Occipital lobe (tissue), 2 donors: ENCODE data around the gene STARD4. TPM values are rescaled to one million over a fixed set of nuclear protein-coding genes. Genes with fewer than 3 reads are reported as not detected.

Source experiments
- DNase-seq: peaks from one replicate; lab custom pipeline; 2025; lab: John Stamatoyannopoulos, UW
- total RNA-seq: library from RNA; depleted of rRNA; stranded (reverse); fragments of >200 nt; gene quantifications from one replicate; pipeline ENCODE4 v1.2.3, GENCODE V29; 2014

Gene STARD4
- total RNA-seq, 1 donor from 2014 or later, result 73.6 TPM

DNA sequence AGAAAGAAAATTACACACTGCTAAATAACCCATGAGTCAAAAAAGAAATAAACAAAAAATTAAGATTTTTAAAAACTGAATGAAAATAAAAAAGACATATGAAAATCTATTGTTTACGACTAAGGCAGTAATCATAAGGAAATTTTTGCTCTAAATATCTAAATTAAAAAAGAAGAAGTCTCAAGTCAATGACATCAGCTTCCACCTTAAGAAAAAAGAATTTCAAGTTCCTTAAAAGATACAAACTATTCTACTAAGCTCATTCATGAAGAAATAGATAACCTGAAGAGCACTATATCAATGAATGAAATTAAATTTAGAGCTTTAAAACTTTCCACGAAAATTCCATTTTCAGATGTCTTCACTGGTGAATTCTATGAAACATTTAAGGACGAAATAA, 15.7 kb upstream of the STARD4 start:
- no peak for DNase-seq

DNA sequence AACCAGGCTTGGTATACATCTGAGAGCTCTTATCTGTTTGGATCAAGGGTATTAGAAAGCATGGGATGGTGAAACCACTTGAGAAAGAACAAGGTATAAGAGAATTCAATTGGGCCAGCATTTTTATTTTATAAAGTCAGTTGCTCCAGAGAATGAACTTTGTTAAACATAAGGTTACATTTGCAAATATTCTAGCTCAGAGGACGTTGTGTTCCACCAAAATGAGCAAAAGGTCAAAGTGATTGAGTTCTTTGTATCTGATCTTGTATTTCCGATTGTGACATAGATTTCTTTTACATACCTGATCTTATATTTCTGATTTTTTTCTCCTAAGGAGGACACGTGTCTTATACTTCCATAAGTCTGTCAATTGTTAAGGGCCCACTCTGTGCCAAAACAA, 8.6 kb upstream of the STARD4 start:
- DNase-seq, result no peak

DNA sequence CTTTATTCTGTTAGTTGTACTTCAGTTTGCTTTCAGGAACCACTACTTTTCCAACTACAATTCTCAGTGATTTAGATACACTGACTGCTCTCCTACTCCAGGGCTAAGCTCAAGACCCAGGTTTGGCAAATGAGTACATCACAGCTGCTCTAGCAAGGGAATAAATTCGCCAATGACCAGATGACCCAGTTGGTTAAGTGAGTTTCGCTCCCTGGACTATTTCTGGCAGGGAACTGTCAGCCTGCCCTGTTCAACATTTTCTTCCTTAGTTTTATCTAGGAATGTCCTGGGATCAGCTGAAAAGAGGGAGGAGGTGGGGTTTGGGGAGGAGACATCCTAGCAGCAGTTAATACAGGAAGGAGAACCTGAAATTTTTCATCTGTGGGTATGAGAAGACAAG, 6.4 kb upstream of the STARD4 start:
- DNase-seq, result no peak

DNA sequence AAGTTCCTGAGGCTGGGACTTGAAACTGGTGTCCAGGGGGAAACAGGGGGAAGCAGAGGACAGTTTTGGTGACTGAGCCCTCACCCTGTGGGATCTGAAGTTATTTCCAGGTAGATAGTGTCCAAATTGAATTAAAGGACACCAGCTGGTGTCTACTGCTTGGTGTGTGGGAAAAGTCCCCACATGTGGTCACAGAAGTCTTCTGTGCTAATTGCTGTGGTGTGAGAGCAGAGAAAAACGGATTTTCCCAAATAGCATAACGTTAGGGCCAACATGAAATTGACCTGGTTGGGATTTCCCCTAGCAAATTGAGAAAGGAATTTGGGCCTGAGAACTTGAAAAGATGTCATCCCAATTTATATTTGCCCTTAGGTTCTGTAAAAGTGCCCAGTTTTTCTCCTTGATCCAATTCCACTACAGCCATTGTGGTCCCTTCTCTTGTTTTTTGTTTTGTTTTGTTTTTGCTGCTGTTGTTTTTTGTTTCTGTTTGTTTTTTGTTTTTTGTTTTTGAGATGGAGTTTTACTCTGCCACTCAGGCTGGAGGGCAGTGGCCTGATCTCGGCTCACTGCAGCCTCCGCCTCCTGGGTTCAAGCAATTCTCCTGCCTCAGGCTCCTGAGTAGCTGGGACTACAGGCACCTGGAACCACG, 5.6 kb upstream of the STARD4 start:
- DNase-seq, result no peak

DNA sequence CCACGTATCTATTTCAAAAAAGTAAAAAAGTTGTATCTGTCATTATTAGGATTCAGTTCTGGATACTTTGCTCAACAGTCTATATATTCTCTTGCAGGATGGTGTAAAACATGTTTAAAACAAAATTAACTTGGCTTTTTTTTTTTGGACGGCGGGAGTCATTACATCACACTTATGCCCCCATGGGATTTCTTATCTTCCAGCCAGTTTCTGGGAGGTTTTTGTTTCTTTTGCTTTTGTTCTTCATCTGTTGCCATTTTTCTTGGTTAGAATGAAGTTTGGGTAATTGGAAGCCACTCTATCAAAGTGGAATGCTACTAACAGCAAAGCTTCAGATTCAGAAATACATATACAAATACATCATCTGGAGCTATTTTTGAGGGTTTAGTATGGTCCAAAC, 1.8 kb upstream of the STARD4 start:
- no peak for DNase-seq

DNA sequence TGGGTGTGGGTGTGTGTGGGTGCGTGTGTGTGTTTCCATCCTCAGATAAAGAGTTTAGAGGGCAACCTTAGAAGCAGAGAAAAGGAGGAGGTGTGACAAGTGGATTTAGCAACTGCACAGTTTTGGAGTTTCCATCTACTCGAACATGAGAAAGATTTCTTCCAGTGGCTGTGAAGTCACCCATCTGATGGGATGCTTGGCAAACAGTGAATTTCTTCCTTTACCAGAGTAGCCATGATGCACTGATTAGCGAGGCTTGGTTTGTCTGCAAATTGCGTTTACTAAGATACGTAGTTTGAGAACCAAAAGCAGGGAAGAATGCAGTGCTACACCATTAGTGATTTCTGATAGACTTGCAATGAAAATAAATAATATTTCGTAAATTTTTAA, 791 bp upstream of the STARD4 start:
- DNase-seq, result no peak

DNA sequence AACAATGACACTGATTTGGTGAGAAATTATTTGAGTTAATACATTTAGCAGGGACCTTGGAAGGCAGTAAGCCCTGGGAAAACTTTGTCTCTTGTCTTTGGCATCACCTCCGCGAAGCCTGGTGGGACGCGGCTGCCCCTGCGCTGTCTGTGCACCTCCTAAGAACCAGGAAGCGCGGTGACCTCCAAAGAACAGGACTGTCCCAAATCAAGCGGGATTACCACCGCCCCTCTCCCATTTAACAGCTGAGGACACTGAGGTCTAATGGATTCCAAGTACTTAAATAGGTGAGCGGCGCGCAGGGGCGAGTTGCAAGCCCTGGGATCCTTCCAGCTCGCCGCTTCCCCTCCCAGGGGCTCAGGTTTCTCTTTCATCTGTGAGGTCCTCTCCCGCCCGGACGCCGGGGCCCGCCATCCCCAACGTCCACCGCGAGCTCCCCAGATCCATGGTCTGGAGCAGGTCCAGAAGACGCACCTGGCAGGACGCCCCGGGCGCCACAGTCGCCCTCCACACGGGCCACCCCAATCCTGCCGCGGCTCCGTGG, 432 bp downstream of the STARD4 start:
- no peak for DNase-seq

DNA sequence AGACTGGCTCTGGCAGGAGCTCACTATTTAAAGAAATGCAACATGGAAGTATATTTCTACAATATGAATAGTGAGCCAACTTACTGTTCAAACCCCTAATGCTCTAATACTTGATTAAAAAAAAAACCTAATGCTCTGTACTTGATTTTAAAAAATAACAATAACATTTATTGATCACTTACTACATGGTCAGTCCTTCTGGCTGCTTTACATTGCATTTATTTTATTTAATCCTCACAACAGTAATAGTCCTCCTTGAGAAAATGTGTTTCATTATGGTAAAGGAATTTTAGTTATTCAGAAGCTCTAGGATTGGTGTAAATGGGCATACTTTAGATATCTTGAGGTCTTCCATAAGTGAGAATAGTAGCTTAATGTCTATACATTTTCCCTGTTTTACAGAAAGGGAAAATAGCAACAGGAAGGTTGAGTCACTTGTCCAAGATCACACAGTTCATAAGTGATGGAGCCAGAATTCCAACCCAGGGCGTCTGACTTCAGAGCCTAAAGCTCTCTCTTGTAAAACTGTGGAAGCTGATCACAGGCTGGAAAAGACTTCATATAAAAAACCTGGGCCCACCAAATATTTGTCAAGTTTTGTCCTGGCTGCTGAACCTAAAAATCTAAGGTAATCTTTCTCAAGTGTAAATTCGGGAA, 1.0 kb downstream of the STARD4 start:
- no peak for DNase-seq

DNA sequence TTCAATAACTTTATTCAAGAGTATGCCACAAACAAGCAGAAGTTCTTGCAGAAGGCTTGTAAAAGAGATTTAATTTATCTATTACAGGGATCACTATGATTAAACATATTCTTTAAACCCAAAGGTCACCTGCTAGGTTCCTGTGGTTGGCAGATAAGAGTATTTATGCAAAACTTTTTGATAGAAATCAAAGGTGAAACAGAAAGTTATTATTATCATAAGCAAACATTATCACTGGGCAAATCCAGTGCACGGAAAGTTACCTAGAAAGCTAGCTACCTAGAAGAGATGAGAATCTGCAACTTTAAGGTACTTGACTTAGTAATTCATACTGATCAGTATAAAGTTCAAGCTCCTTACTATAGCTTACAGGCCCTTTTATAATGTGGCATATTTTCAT, 3.2 kb downstream of the STARD4 start:
- DNase-seq, result no peak

DNA sequence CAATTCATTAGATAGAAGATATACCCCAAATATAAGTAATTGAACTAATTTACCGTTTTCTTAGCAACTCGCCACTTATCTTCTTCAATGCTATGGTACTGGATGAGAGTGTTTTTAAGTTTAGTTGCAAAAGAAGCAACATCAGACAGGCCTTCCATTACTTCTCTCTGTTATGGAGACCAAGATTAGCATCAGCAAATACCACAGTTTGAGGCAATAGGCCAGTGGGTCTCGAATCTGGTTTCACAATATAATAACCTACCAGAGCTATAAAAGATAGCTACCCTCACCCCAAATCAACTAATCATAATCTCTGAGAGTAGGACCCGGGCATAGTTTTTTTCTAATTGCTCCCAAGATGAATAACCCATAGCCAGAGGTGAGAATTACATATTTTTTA, 5.1 kb downstream of the STARD4 start:
- no peak for DNase-seq

DNA sequence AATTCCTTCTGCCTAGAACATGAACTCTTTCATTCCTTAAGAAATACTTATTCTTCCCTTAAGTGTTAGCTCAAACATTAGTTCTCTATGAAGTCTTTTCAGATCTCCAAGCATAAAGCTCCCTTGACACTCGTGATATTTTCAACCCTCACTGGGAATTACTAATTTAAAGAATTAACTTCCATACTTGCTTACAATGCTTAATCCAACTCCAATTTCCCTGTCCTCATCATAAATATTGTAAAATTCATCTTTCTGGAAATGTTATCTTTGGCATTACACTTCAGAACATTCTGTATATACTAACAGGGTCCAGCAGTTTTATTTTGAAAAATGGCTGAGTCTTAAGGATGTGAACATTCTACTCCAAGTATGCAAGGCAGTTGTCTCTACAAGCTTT, 7.2 kb downstream of the STARD4 start:
- no peak for DNase-seq

DNA sequence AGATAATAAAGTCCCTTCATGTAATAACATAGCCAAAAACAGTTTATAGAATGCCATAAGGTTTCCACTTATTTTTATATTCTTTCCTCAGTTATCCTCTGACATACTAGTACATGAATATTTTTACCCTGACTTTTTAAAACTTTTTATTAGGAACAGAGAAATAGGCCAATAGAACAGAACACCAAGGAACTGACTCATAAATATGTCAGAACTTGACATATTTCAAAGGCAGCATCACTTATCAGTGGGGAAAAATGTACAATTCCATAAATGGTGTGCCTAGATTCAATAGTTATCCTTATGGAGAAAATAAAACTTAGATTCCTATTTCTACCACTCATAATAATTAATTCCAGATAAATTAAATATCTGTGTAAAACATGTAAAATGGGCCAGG, 9.4 kb downstream of the STARD4 start:
- no peak for DNase-seq

DNA sequence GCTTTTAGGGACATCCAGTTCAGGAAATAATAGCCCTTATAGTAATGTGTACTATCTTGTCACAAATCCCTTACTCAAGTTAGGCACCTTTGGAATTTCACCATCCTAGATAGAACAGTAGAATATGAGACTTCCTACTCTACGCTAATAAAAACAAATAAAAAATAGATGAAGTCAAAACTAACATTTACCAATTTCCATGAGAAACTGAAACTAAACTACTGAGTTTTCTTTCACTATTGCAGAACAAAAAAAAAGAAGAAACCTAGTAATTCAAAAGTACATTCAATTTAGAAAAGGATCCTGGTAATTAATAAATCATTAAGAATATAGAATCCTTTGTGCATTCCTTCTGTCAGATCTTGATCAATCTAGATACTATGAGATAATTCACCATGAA, 14.0 kb downstream of the STARD4 start:
- DNase-seq, result no peak

DNA sequence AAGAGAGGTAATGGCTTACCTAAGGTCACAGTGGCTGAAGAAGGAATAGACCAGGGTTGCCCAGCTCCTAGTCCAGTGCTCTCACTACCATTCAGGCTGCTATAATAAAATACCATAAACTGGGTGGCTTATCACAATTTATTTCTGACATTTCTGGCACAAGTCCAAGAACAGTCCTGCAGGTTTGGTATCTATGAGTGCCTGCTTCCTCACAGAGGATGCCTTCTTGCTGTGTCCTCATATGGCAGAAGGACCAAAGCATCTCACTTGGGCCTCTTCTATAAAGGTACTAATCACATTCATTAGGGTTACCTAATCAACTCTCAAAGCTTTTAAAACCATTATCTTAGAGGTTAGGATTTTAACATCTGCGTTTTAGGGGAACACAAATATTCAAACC, 17.2 kb downstream of the STARD4 start:
- no peak for DNase-seq

DNA sequence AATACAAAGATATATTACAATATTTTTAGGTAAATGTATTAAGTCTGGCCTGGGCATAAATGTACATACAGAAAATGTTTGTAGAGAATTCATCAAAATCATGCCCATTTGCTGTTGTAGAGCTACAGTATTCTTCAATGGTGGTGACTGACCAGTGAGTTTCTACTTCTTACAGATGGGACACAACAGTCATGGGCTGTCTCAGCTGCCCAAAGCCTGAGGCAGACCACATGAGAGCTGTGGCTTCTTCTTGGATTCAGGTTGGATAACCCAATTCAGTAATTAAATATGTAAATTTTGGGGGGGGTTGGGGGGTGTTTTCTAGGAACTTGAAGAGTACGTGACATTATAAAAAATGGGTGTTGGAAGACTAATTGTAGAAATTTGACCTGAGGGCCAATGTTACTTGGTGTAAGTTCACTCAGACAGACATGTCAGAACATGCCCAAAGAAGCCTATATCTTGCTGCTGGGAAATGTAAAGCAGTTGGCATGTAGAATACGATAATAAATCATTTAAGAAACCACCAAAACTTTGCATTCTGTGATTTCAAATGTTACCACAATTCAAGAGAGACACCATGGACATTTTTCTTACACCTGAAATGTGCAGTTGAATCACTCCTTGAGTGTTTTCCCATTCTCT, 17.9 kb downstream of the STARD4 start:
- no peak for DNase-seq

DNA sequence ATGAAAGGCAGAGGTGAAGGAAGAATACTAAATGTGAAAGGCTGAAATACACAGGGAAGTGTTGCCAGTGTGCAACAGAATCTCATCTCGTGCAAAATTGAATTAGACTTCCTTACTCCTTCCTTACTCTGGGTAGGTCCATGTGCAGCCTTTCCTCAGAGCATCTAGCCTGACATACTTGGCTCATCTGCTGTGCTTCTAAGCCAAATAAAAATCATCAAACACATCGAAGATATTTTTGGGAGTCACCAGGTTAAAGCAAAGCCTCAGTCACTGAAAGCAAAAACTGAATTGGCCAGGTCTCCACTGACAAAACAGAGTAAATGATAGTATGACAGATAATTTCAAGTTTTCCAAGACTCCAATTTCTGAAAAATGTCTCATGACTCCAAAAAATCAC, 19.3 kb downstream of the STARD4 start:
- DNase-seq, result no peak

DNA sequence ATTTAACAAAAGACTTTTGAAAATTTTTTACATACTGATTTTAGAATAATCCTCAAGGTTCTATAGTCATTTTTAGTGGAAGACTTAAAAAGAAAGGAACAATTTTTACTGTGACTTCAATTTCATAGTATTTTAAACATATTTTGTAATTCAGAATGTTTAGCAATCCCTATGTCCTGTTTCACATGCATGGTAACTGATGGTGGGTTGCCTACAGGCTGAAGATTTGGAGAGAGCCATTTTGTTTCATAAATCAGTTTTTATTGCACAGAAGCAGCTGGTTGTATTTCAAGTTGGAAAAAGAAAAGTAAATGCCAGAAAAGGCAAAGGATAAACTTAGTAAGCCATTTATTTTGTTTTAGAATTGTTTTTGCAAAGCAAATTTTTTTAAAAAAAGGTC, 24.0 kb downstream of the STARD4 start:
- no peak for DNase-seq

DNA sequence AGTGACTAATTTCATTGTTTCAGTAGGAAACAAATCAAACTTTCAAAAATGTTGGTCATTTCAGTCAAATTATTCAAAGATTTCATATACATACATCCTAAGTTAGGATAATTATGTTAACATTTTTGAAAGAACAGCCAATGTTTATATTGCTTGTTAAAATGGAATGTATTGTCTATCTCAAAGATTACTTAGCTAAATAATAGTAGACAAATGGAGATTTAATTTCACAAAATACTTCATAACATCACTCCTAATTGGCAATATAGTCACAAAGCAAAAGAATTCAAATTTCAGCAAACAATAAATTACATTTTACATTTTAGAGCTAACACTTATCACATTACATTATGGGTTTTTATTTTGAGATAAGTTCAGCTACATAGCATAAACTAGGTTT, 25.4 kb downstream of the STARD4 start:
- DNase-seq, result no peak

DNA sequence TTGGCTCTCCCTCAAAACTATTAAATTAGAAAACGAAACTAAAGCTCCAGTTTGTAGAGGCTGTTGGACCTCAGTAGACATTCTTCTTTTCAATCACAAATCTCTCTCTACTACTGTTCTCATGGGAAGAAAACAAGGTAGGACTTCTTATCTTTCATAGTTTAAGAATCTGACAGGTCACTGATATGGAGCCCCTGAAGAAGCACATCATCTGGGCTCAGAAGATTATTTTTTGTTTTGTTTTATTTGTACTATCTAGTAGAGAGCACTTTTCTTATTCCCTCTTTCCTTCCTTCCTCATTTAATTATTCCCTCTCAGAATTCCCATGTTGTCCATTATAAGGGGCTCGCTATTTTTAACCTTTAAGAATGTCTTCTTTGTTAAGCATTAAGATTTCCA, 26.3 kb downstream of the STARD4 start:
- no peak for DNase-seq

DNA sequence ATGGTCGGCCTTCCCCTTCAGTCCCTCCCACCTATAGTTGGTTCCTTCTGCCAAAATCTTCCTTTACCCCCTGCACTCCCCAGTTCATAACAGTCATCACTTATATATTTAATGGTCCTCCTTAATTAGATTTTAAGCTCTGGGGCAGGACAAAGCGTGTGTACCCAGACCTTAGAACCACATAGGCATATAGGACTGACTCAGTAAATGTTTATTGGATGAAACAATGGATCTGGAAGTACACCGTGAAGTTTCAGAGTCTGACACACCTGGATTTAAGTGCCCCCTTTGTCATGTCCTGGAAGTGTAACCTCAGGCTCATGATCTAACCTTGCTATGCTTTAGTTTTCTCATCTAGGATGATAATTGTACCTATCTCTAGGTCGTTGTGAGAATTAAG, 32.0 kb downstream of the STARD4 start:
- DNase-seq, result no peak

DNA sequence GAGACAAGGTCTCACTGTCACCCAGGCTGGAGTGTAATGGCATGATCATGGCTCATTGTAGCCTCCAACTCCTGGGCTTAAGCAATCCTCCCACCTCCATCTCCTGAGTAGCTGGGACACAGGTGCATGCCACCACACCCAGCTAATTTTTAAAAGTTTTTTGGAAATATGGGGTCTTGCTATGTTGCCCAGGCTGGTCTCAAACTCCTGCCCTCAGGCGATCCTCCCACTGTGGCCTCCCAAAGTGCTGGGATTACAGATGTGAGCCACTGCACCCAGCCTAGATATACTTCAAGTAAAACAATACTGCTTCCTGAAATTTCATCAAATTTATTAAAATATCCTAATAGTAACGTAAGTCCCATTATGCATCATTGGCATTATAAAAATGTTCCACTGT, 33.4 kb downstream of the STARD4 start:
- DNase-seq, result no peak

DNA sequence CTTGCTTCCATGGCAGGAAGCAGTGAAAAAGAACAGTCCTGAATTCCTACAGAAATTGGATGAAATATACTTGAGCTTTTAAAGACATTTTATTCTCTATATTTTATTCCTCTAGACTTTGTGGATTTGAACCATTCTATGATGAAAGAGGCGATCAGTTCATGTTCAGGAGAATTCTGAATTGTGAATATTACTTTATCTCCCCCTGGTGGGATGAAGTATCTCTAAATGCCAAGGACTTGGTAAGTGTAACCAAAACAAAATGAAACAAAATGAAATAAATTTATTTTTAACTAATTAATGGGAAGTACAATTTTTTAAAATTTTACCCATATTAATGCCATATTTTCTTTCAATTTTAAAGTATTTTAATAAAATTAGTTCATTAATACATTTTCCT, 34.1 kb downstream of the STARD4 start:
- no peak for DNase-seq

DNA sequence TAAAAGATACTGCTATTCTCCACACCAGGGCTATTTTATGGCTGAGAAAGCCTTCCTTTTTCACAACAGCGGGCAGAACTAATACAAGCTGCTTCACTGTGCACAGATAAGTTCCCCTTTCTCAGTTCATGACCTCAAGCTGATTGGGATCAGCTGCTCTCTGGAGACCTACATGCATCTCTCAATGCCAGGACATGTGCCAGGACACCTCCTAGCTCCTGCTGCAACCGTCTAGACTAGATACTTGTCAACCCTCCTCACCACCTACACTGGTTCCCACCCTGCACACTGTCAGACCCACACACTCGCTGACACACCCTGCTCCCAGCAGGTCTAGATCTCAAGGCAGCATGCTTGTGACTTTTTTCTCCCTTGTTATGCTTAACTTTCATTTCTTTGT, 39.8 kb downstream of the STARD4 start:
- no peak for DNase-seq
